Measurements from ENCODE around the gene TOP1.

TOP1 gene

DNA sequence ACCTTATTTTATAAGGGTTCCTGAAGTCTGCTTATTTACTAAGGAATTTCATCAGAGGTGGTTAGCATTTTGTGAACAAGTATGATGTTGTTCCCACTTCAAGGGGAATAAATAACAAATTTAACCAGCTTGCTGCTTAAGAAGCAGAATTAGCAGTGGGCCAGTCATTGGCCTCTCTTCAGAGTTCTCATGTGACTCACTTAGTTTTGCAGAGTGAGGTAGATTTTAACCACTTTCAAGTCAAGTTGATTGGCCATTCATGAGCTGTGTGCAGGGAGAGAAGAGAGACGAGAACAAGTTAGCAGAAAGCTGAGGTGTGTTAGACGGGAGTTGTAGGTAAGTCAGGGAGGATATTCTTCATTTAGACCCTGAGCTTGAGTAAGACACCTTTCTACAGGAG lies 18.1 kb downstream of the TOP1 start:
- peaks cover 2% of the 10 kb centered on the region; the same call in 1 of the 2 replicates for H3K4me1 ChIP-seq (ENCODE audit: control insufficient read depth, insufficient read depth, low read length)
- H3K9me3 ChIP-seq (ENCODE audit: control insufficient read depth, insufficient read depth, low read length) = no peaks in the 10 kb centered on the region
- no peak for DNase-seq (ENCODE audit: low read depth, low spot score)
- H3K27ac ChIP-seq (ENCODE audit: low read length) = no peak overlapping the region
- whole genome bisulfite sequencing (ENCODE audit: insufficient coverage, insufficient read length) = no CpG with 5 or more reads among the region's 2 CpGs
- no peaks in the 10 kb centered on the region for H3K27me3 ChIP-seq (ENCODE audit: control insufficient read depth, insufficient read depth, low read length)
- no peak overlapping the region for H3K4me3 ChIP-seq (ENCODE audit: low read length)
- H3K36me3 ChIP-seq (ENCODE audit: control insufficient read depth, insufficient read depth, low read length) = no peaks in the 10 kb centered on the region

DNA sequence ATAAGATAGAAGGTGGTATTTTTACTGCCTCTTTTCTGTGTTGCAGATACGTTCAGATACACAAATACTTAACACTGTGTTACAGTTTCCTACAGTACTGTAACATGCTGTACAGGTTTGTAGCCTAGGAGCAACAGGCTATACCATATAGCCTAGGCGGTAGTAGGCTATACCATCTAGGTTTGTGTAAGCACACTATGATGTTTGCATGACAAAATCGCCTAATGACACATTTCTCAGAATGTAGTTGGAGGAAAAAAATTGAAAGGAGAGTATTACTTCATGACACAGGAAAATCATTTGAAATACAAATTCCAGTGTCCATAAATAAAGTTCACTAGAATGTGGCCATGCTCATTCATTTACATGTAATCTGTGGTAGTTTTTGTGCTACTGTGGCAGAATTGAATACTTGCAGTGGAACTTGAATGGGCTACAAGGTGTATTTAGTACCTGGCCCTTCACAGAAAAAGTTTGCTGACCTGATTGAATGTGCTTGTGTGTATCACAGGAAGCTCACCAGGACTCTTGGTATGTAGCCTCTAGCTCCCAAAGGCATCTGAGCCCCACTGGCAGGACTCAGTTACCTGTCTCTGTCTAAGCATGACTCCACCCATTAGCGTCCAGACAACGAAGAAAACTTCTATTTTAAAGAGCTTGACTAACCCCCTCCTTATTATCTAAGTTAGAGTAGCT lies 18.8 kb downstream of the TOP1 start:
- no peaks in the 10 kb centered on the region for H3K27me3 ChIP-seq (ENCODE audit: control insufficient read depth, insufficient read depth, low read length)
- peaks cover 2% of the 10 kb centered on the region; the same call in 1 of the 2 replicates for H3K4me1 ChIP-seq (ENCODE audit: control insufficient read depth, insufficient read depth, low read length)
- H3K27ac ChIP-seq (ENCODE audit: low read length) = no peak overlapping the region
- no peaks in the 10 kb centered on the region for H3K36me3 ChIP-seq (ENCODE audit: control insufficient read depth, insufficient read depth, low read length)
- no peaks in the 10 kb centered on the region for H3K9me3 ChIP-seq (ENCODE audit: control insufficient read depth, insufficient read depth, low read length)
- WGBS (ENCODE audit: insufficient coverage, insufficient read length) = no CpG with 5 or more reads among the region's 5 CpGs
- no peak for DNase-seq (ENCODE audit: low read depth, low spot score)
- H3K4me3 ChIP-seq (ENCODE audit: low read length) = no peak overlapping the region

DNA sequence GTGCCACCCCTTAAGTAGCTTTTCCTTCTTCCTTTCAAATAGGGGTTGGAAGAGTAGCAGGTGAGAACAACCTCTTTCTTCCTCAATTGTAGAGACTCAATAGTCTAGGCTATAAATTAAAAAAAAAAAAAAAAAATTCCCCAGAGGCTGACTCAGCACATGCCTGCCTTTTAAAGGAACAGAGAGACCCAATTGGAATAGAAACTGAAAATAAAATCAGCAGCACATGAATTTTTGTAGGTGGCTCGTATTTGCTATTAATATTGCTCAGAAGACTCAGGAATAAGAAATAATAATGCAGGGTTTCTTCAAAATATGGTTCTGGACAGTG lies 19.3 kb downstream of the TOP1 start:
- H3K4me3 ChIP-seq (ENCODE audit: low read length) = no peak overlapping the region

DNA sequence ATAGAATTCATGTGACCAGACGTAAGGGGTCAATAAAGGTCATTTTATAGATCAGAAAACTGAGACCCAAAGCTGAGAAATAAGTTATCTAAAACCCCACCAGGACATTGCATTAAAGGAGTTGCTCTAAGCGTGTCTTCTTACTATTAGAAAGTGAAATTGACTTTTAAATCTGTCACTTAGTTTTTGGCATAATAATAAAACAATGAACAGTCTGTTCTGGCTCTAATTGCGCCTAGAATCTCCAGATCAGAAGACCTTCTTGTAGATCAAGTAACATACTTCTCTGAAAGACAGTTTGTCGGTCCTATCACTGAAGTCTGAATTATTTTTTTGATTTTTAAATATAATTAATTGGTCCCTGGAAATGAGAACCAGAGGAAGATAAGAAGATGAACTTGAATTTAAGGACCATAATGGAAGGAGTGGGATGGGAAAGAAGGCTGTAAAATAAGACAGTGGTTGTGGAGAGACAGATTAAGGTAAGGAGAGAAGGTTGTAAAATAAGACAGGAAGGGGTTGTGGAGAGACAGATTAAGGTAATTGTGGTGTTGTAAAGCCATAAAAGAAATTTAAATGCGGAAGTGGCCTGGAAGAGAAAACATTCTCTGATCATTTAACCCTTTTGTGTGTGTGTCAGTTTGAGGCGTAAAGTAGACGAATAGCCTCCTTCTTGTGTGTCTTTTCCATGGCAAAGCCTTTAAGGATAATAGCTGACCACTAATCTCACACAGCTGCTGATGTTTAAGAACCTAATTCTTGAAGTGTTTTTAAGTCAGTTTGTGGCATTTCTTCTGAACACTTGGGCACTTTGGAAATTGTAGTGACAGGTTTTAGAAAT lies 20.1 kb downstream of the TOP1 start:
- H3K4me3 ChIP-seq (ENCODE audit: low read length) = no peak overlapping the region

More for the DNA sequence above, 19.3 kb downstream of the TOP1 start:
- H3K4me1 ChIP-seq (ENCODE audit: control insufficient read depth, insufficient read depth, low read length) = peaks cover 2% of the 10 kb centered on the region; the same call in 1 of the 2 replicates
- H3K36me3 ChIP-seq (ENCODE audit: control insufficient read depth, insufficient read depth, low read length) = no peaks in the 10 kb centered on the region
- WGBS (ENCODE audit: insufficient coverage, insufficient read length) = no CpG with 5 or more reads among the region's 1 CpG
- no peaks in the 10 kb centered on the region for H3K27me3 ChIP-seq (ENCODE audit: control insufficient read depth, insufficient read depth, low read length)
- DNase-seq (ENCODE audit: low read depth, low spot score) = no peak
- no peaks in the 10 kb centered on the region for H3K9me3 ChIP-seq (ENCODE audit: control insufficient read depth, insufficient read depth, low read length)
- no peak overlapping the region for H3K27ac ChIP-seq (ENCODE audit: low read length)

DNA sequence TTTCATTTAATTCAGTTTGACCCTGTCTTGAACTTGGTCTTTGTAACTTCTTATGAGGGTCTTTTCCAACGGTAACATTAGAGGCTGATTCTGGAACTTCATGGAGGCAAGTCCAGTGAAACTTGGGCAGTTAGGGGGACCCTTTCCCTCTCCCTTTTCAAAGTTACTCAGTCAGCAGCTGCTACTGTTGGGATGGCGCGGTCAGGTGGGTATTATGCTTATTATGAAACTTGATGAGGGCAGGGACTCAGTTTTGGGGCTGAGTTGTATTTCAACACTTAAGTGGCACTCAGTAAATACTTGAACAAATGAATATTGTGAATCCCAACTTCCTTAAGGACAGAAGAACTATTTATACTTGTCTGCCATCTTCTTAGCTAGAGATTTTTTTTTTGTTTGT lies 20.8 kb downstream of the TOP1 start:
- WGBS (ENCODE audit: insufficient coverage, insufficient read length) = no CpG with 5 or more reads among the region's 3 CpGs
- H3K9me3 ChIP-seq (ENCODE audit: control insufficient read depth, insufficient read depth, low read length) = no peaks in the 10 kb centered on the region
- DNase-seq (ENCODE audit: low read depth, low spot score) = no peak

More for the DNA sequence above, 20.1 kb downstream of the TOP1 start:
- no peak for DNase-seq (ENCODE audit: low read depth, low spot score)
- Histone ChIP-seq H3K4me1 (ENCODE audit: control insufficient read depth, insufficient read depth, low read length) (peaks cover 2% of the 10 kb centered on the region; the same call in 1 of the 2 replicates), H3K9me3 (ENCODE audit: control insufficient read depth, insufficient read depth, low read length) (no peaks in the 10 kb centered on the region), H3K27ac (ENCODE audit: low read length) (no peak overlapping the region), H3K36me3 (ENCODE audit: control insufficient read depth, insufficient read depth, low read length) (no peaks in the 10 kb centered on the region), H3K27me3 (ENCODE audit: control insufficient read depth, insufficient read depth, low read length) (no peaks in the 10 kb centered on the region)
- WGBS (ENCODE audit: insufficient coverage, insufficient read length) = no CpG with 5 or more reads among the region's 7 CpGs

DNA sequence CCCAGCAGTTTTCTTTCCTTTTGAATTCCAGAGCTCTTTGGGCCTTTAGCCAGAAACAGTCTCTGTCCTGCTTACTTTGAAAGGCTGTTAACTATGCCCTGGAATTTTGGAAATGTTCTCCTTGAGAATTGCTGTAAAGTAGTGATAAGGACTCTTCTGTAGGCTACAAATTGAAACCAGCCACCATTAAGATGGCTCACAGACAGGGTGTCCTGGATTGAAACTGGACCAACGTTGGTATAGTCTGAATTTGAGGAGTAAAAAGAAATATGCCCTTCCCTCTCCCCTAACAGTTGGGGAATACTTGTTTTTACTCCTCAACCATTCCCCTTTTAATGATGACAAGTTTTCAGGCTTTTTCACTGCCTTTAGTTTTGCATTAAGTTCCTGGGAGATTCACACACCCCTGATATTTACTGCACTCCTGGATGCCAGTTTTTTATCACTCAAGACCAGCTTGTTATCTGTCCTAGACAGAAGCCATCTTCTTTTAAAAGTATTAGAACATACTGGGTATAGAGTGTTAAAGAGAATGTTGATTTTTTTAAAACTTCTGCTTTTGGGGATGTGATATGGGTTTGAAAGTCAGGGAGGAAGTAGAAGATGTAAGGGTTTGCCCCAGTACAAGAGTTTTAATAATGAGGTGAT lies 21.9 kb downstream of the TOP1 start:
- Histone ChIP-seq H3K9me3 (ENCODE audit: control insufficient read depth, insufficient read depth, low read length) (no peaks in the 10 kb centered on the region), H3K27ac (ENCODE audit: low read length) (no peak overlapping the region), H3K27me3 (ENCODE audit: control insufficient read depth, insufficient read depth, low read length) (no peaks in the 10 kb centered on the region), H3K4me3 (ENCODE audit: low read length) (no peak overlapping the region), H3K36me3 (ENCODE audit: control insufficient read depth, insufficient read depth, low read length) (no peaks in the 10 kb centered on the region), H3K4me1 (ENCODE audit: control insufficient read depth, insufficient read depth, low read length) (peaks cover 2% of the 10 kb centered on the region; the same call in 1 of the 2 replicates)
- WGBS (ENCODE audit: insufficient coverage, insufficient read length) = no CpG with 5 or more reads among the region's 1 CpG
- no peak for DNase-seq (ENCODE audit: low read depth, low spot score)

More for the DNA sequence above, 20.8 kb downstream of the TOP1 start:
- H3K27ac ChIP-seq (ENCODE audit: low read length) = no peak overlapping the region
- no peaks in the 10 kb centered on the region for H3K36me3 ChIP-seq (ENCODE audit: control insufficient read depth, insufficient read depth, low read length)
- H3K27me3 ChIP-seq (ENCODE audit: control insufficient read depth, insufficient read depth, low read length) = no peaks in the 10 kb centered on the region
- H3K4me3 ChIP-seq (ENCODE audit: low read length) = no peak overlapping the region
- peaks cover 2% of the 10 kb centered on the region; the same call in 1 of the 2 replicates for H3K4me1 ChIP-seq (ENCODE audit: control insufficient read depth, insufficient read depth, low read length)

DNA sequence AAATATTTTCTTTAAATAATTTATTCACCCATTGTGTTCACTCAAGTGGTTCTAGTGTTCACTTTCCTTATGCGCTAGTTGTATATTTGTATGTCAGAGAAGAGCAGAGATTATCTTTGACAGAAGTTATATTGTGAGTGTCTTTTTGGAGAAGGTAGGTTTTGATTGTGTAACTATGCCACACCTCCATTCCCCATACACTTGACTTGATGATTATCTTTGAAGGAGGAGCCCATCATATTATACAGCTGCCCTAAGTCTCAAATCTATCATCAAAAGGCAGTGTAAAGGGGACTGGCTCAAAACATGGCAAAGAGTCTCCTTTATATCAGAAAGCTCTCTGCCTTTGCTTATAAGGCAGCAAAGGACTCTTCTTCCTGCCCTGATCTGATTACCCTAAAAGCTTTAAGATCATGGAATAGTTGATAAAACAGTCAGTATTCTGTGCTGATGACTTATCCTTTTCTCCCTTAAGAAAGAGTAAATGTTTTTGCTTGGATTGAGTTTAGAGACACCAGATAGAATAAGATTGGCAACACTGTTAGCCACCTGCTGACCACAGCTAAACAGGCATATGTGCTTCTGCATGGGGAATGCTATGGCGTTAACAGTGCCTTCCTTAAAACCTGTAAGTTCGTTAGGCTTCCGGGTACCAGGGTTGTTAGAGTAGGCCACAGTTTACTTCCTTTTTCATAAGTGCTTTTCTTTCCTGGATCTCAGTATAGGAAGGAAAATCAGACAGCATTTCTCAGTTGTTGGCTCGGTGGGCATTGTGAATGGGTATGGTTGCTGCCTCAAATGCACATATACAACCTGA lies 22.6 kb downstream of the TOP1 start:
- Histone ChIP-seq H3K36me3 (ENCODE audit: control insufficient read depth, insufficient read depth, low read length) (no peaks in the 10 kb centered on the region), H3K9me3 (ENCODE audit: control insufficient read depth, insufficient read depth, low read length) (no peaks in the 10 kb centered on the region), H3K4me1 (ENCODE audit: control insufficient read depth, insufficient read depth, low read length) (peaks cover 2% of the 10 kb centered on the region; the same call in 1 of the 2 replicates), H3K27ac (ENCODE audit: low read length) (no peak overlapping the region), H3K4me3 (ENCODE audit: low read length) (no peak overlapping the region), H3K27me3 (ENCODE audit: control insufficient read depth, insufficient read depth, low read length) (no peaks in the 10 kb centered on the region)
- no CpG with 5 or more reads among the region's 5 CpGs for WGBS (ENCODE audit: insufficient coverage, insufficient read length)
- no peak for DNase-seq (ENCODE audit: low read depth, low spot score)

DNA sequence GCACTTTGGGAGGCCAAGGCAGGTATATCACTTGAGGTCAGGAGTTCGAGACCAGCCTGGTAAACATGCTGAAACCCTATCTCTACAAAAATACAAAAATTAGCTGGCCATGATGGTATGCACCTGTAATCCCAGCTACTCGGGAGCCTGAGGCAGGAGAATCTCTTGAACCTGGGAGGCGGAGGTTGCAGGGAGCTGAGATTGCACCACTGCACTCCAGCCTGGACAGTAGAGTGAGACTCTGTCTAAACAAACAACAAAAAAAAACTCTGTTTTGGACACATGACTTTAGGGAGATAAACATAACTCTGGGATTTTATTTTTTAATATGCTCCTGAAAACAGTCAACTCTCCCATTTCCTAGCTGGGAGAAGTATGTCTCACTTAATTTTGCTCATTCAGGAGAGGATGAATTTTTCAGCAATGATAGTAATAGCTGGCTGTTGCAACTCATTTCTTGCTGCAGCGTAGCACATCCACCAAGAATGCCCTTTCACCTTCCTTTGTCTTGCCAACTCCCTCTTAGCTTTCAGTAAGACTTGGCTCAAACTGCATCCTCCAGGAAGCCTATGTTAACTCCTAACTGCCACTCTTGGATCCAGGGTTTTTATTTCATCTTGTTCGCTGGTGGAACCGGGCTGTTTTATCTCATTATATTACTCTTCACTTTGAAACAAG lies 24.3 kb downstream of the TOP1 start:
- Histone ChIP-seq H3K9me3 (ENCODE audit: control insufficient read depth, insufficient read depth, low read length) (no peaks in the 10 kb centered on the region), H3K4me1 (ENCODE audit: control insufficient read depth, insufficient read depth, low read length) (no peaks in the 10 kb centered on the region), H3K36me3 (ENCODE audit: control insufficient read depth, insufficient read depth, low read length) (no peaks in the 10 kb centered on the region), H3K27ac (ENCODE audit: low read length) (no peak overlapping the region), H3K27me3 (ENCODE audit: control insufficient read depth, insufficient read depth, low read length) (no peaks in the 10 kb centered on the region), H3K4me3 (ENCODE audit: low read length) (no peak overlapping the region)
- no peak for DNase-seq (ENCODE audit: low read depth, low spot score)
- no CpG with 5 or more reads among the region's 6 CpGs for WGBS (ENCODE audit: insufficient coverage, insufficient read length)

DNA sequence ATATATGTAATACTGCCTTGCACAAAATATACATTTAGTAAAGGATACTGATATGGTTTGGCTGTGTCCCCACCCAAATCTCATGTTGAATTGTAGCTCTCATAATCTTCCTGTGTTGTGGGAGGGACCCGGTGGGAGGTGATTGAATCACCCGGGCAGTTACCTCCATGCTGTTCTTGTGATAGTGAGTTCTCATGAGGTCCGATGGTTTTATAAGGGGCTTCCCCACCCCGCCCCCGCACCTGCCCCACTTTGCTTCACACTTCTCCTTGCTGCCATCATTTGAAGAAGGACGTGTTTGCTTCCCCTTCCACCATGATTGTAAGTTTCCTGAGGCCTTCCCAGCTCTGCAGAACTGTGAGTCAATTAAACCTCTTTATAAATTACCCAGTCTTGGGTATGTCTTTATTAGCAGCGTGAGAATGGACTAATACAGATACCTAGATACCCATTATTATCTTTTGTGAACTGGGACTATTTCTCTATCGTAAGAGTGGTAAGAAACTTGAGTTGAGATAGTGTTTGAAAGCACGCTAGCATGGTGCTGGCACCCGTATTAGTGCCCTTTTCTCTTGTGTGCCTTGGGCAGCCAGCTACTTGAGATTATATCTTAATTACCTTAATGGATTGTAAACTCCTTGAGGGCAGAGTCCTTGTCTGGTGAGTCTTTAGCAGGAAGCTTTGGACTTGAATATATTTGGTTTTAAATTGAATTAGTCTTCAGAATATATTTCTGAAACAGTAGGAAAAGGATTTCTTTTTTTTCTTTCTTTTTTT lies 25.6 kb downstream of the TOP1 start:
- Histone ChIP-seq H3K27me3 (ENCODE audit: control insufficient read depth, insufficient read depth, low read length) (no peaks in the 10 kb centered on the region), H3K36me3 (ENCODE audit: control insufficient read depth, insufficient read depth, low read length) (no peaks in the 10 kb centered on the region), H3K4me3 (ENCODE audit: low read length) (no peak overlapping the region), H3K4me1 (ENCODE audit: control insufficient read depth, insufficient read depth, low read length) (no peaks in the 10 kb centered on the region), H3K9me3 (ENCODE audit: control insufficient read depth, insufficient read depth, low read length) (no peaks in the 10 kb centered on the region), H3K27ac (ENCODE audit: low read length) (no peak overlapping the region)
- no CpG with 5 or more reads among the region's 10 CpGs for WGBS (ENCODE audit: insufficient coverage, insufficient read length)
- DNase-seq (ENCODE audit: low read depth, low spot score) = no peak

All from iPS DF 6.9 (cell line).